GM21515 (cell line): Measurements from ENCODE around the gene EYS.
"Not testable (repeated sequence)": the region's sequence is repeated elsewhere in the genome, so short reads cannot be mapped to it uniquely, and the experiment has no call there.

Experiments used
- ATAC-seq: cut with Tn5 transposase; IDR thresholded peaks from one replicate; pipeline ENCODE4 v1.9.1; 2021; ENCODE audit not compliant: unreplicated experiment

The EYS gene

DNA sequence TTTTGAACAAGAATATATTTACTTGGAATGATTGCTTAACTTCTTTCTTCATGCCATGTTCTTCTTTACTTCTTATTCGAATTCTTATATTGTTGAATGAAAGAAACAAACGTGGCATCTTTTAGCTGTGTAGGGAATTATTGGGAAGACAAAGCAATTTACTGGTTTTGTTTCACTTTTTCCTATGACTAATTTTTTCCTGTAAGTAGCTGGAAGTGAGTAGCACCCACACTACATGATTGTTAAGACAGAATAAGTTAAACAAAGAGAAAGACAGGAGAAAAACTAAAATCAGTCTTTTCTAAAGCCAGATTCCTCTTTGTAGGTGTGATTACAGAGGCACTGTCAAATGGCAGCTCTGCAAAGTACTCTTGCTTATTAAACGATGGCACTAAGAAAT, 593.4 kb downstream of the EYS start:
- no peak for ATAC-seq

- no peak for ATAC-seq
Observed at GRCh38 chr6:65112435-65112834, 594.6 kb downstream of the EYS start.

- no peak for ATAC-seq
Observed at GRCh38 chr6:65110031-65110430, 597.0 kb downstream of the EYS start.

GRCh38 chr6:65098349-65098748, 608.7 kb downstream of the EYS start:
- no peak for ATAC-seq

DNA sequence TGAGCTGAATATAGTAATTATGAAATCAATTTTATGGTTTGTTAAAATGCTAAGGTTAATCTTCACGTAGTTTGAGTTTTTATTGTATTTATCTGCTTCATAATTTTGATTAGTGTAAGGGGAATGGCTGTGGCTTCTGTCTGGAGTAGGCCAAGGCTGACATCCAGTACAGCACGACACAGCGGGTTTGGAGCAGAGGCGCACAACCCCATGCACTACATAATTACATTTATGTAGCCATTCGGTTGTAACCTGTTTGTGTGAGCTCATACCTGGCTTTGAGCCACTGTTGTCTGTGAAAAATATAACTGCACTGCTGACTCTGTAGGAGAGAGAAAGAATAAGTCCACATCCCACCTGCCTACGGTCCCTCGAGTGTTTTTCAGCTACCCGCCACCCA, 615.5 kb downstream of the EYS start:
- no peak for ATAC-seq

DNA sequence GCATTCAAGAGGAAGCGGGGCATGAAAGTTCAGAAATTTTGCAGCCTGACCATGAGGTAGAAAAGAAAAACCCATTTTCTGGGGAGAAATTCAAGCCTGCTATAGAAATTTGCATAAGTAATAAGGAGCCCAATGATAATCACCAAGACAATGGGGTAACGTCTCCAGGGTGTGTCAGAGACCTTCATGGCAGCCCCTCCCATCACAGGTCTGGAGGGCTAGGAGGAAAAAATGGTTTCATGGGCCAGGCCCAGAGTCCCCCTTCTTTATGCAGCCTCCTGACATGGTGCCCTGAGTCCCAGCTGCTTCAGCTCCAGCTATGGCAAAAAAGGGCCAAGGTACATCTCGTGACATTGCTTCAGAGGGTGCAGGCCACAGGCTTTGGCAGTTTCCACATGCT, 618.5 kb downstream of the EYS start:
- ATAC-seq = no peak

DNA sequence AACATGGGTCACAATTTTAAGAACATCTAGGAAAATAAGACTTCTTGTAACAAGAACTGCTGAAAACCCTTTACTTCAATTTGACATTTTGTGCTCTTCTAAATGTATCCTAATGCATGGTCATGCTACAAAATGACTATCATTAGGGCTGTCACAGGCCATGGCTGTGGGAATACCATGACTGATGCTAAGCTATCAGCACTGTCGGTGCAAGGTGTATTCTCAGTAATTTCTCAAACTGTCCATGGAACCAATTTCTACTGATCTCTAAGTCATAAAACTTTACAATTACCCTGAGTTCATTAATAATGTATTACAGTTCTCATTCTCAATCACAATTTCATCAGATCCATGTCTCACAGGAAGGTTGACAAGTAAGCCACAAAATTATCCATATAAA, 625.3 kb downstream of the EYS start:
- no peak for ATAC-seq

DNA sequence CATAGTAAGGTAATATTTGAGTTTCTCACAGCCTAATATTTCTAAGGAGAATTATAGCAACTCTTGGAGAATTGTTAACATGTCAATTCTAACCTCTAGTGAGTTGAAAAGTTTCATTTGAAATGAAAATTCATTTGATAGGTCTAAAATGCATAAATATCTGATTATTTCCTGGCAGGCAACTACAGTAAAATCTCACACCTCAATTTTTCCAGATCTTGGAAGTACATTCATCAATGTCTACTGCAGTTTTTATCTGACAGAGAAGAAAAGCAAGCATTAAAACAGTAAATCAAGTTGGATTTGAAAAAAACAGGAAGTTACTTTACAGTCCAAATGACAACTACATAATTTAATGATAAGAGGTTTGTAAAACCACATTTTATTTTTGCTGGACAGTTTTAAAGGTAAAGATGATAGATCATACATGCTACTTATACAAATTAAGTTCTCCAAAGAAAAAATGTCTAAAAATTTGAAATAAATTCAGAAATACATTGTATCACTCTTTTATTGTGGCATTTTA, 631.3 kb downstream of the EYS start:
- ATAC-seq = no peak

DNA sequence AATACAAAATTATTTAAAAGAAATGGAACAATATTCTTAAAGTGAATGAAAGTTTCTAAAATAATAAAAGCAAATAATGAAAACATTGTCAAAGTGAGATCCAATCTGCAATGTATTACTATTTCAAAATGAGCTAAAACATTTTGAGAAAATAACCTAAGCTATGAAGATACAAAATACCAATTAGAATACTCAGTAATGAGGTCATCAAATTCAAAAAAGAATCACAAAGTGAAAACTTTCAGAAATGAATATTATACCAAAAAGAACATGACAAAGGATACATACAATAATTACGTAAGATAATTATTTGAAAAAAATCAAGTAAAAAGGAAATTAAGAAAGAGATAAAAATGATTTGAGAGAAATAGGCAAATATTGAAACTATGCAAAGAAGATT, 634.5 kb downstream of the EYS start:
- ATAC-seq = no peak

- no peak for ATAC-seq
Observed at GRCh38 chr6:65071480-65071879, 635.5 kb downstream of the EYS start.

- ATAC-seq = no peak
Observed at GRCh38 chr6:65064844-65065243, 642.2 kb downstream of the EYS start.

DNA sequence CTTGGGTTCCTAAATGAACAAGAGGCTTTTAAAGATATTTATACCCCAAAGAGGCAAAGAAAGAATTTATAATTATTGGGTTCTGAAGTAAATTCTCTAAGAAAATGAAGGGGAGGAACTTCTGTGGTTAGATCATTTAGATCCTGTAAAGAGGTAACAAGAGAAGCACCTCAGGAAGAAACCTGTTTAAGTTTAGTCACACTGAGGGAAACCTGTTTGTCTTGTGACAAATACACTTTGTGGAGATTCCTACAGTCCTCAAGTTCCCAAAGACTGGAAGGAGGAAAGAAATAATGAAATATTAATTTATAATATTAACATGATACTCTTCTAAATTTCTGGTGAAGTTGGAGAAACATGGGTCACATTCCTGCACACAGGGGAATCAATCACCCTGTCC, 647.5 kb downstream of the EYS start:
- no peak for ATAC-seq

- ATAC-seq = no peak
Observed at GRCh38 chr6:65055545-65055944, 651.5 kb downstream of the EYS start.

GRCh38 chr6:65052626-65053025, 654.4 kb downstream of the EYS start:
- ATAC-seq = no peak

DNA sequence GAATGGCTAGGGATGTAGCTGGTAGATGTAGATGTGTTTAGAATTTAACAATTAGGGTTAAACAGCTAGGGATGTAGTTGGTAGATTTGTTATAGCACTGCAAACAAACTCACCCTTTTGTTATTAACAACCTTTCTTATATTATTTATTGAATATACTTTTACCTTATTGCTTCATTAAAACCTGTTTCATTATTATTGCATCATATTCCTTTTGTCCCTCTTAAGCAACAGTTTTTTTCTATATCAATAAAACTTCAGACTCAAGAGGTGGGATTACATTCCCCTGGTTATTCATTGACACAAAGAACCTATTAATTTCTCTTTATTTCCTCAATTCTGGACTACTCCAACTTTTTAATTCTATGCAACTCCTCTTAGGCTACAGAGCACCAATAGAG, 661.2 kb downstream of the EYS start:
- no peak for ATAC-seq

GRCh38 chr6:65014006-65014405, 693.0 kb downstream of the EYS start:
- no peak for ATAC-seq

DNA sequence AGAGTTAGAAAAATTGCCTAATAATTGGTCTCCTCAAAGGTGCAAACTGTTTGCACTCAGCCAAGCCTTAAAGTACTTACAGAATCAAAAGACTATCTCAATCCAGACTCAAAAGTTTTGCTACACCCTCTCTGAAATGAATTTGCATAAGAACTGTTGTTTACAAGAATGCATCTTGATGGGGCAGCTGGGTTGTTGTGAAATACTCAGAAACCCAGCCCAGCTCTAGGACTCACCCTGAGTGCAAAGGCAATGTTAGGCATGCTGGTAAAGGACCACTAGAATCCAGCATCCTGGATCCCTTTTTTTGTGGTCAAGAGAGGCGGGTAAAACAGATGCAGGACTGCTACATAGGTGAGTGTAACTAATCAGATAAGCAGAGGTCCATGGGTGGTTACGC, 700.2 kb downstream of the EYS start:
- no peak for ATAC-seq

DNA sequence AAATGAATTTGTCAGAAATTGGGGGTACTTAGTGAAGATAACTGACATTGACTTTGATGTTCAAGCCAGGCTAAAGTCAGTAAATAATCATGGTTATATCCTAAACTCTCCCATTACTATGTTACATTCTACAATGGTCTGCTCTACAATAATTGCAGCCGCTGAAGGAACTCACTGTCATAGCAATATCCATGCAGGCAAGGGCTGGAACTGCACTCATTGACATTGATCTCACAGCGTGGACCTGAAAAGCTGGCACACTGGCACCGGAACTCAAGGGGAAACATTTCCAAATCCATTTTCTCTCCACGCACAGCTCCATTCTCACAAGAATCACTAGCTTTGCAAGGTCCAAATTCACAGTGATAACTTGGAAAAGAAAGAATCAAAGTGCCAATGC, 702.7 kb downstream of the EYS start:
- ATAC-seq = no peak

- ATAC-seq = not testable (repeated sequence)
Observed at GRCh38 chr6:65002882-65003281, 704.1 kb downstream of the EYS start.

DNA sequence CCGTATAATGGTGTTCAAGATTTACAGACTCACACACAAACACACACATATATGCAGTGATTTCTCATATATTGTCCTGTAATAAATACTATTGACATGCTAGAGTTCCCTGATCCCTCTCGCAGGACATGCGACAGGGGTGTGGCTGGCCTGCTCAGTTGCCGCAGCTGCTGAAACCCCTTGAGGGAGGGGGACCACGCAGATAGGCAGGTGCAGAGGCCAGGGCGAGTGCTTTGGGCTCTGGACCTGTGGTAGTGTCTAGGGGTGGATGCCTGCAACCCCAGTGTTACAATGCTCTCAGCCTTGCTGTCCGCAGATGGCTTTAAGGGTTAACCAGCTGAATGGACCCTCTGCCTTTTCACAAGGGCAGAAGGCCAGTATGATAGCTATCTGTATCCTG, 706.2 kb downstream of the EYS start:
- ATAC-seq = no peak

- ATAC-seq = no peak
Observed at GRCh38 chr6:64998204-64998603, 708.8 kb downstream of the EYS start.

- no peak for ATAC-seq
Observed at GRCh38 chr6:64996301-64996700, 710.7 kb downstream of the EYS start.

DNA sequence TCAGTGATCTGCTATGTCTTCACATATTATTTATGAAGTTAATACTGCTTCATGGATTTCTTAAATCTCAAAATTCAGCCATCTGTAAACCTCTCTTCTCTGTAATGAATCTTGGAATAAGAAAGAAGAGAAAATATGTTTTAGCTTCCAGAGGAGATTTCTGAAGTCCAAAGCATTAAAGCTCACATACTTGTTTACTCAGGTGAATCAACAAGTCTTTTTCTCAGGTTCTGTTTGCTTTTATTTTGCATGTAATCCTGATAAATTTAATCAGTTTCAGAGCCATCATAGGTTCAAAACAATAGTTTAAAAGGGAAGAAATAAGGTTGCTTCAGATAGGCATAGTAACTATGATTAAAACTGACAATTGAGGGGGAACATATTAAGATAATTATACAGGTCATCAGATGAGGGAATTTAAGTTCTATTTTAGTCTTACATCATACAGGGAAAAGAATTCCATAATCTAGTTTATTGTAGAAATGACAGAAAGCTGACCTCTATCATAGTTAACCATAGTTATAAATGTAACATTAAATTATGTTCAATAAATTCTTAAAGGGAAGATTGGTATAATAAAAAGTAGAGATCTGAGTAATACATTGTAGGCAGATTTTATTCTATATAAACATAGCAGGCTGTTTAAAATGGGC, 716.2 kb downstream of the EYS start:
- no peak for ATAC-seq
